Stimulated activated CD4-positive, alpha-beta T cell treated with anti-CD3 and anti-CD28 coated beads, Interleukin-4, amount 100 ng/mL, for 4 hours (primary cell): ENCODE data around the gene CRADD.

Experiments used
- DNase-seq, 2 experiments: peaks; one replicate each; pipeline ENCODE4 v3.0.0-alpha.2; 2020

Gene CRADD

GRCh38 chr12:93819050-93819491 is 141.9 kb downstream of the CRADD start:
- no peak for DNase-seq

DNA sequence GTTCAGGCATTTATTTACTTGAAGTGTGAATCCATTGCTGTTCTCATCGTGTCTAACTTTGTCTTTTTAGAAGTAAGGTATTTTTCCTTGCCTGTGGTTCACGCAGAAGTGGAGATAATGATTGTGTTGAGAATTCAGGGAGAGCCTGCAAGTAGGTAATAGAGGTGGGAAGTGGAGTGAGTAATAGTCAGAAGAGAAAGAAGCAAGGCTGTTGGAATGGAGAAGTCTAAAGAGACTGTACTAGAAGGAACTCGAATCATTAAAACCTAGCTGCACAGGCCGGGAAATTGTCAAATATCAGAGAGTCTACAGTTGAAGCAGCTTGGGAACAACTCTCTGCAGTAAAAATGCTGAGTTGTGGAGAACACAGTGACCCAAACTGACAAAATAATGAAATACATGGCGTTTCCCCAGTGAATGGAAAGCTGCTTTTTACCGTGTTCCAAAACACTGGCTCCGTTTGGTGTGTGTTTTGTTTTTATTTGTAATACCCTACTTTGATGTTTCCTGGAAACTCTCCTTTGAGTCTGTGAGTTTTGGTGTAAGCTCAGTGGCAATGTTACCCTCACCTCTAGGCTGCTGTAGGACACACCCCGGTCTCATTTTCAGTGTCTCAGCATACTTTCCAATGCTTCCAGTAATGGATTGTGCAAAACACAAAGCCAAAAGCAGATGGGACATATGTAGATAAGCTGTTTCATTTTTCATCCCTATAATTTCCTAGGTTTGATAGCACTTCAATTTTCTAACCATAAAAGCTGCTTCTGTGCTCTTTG is 146.6 kb downstream of the CRADD start:
- no peak for DNase-seq

DNA sequence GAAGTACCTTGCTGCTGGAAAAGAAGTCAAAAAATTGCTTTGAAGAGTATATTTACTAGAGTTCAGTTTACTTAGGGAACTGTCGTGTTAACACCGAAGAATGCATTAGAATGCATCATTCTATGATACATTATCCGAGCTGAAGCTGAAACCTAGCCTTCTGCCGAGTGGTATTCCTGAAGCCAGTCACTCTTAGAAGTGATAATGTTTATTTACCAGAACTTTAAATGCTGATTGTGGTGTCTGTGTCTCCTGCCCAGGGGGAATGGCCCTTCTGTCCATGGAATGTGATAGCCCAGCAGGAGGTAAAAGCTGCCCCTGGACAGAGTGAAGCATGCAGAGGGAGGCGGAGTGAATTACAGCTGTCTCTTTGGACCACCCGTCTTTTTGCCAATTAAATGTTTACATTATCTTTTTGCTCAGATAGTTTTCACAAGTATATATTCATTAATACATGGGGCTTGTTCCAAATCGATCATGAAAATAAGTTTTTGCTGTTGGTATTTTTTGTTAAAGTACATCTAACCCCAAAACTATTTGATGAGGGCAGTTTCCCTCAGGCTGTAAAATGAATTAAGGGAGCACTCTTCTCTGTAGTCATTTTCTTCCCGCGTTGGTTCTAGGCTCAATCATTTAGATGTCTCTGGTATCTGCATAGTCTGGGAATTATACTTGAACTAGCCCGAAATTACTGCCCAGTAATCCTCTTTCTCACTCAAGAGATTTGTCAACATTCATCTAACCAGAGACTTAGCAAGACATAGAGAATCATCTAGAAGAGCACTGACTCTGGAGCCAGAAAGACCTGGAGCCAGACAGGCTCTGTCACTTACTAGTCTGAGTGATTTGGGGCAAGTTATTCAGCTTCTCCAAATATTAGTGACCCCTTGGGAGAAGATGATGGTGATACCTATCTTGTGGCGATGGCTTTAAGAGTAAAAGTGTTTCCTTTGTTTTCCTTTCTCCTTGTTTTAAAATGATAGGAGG is 147.6 kb downstream of the CRADD start:
- no peak for DNase-seq

GRCh38 chr12:93825501-93825888 is 148.3 kb downstream of the CRADD start:
- DNase-seq, result no peak

DNA sequence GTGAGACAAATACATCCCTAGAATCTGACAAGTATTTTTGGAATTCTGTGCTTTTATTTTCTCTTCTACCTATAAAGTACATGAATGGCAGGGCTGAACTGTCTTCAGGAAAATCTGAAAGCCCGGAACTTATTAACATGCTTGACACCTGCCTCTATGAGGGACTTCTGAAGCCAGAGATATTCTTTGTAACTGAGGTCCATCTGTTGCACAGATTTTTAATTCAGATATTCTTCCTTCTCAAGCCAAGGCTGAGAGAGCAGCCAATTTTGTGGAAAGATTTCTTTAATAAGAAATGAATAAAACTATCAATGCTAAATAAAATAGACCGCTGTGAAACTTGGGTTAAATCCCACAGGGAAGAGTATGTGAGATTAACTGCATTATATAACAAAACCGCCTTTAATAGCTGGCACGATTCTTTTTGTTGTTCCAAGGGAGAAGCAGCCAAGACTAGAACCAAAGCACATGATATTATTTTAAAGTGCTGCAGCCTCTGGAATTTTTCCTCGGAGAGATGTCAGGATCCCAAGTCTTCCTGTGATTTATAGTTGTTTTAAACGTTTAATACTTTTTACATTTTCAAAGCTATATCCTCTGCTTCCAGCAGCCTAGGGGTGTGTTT is 148.9 kb downstream of the CRADD start:
- DNase-seq, result no peak

DNA sequence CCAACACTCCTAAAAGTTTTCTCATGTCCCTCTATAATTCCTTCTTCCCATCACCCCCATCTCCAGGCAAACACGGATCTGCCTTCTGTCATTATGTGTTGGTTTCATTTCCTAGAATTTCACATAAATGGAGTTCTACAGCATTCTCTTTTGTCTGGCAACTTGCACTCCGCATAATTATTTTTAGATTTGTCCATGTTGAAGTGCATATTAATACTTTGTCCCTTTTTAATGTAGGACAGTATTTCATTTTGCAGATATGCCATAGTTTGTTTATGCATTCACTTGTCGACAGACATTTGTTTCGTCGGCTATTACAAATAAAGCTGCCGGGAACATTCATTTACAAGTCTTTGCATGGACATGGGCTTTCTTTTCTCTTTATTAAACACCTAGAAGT is 150.0 kb downstream of the CRADD start:
- no peak for DNase-seq

DNA sequence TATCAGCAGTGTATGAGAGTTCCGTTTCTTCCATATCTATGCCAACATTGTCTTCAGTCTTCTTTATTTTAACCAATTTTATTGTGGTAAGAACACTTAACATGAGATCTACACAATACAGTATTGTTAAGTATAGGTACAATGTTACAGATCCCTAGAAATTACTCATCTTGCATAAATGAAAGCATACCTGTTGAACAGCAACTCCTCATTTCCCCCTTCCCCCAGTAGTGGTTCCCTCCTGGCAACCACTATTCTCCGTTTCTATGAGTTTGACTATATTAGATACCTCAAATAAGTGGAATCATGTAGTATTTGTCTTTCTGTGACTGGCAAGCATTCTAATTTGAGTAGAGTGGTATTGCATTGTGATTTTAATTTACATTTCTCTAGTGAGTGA is 150.5 kb downstream of the CRADD start:
- DNase-seq, result no peak

- no peak for DNase-seq
Measured at GRCh38 chr12:93829016-93829415, 151.8 kb downstream of the CRADD start.

GRCh38 chr12:93831374-93831773 is 154.2 kb downstream of the CRADD start:
- no peak for DNase-seq

GRCh38 chr12:93832131-93832530 is 155.0 kb downstream of the CRADD start:
- DNase-seq, result no peak

DNA sequence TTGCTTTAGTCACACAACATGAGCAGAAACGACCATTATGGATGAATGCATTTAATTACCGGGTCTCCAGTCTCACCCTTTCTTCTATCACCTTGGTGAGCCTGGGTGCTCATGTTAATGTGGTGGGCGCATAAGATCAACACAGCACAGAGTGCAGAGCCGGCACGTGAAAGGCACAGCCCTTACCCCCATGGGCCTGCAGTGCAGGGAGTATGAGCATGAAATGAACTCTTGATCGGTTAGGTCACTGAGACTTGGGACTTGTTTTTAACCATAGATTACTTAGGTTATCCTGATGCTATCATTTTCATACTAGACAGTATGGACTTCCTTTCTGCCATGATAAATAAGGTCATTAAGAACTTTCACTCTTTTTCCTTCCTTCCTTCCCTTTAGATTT is 156.8 kb downstream of the CRADD start:
- DNase-seq, result no peak

- no peak for DNase-seq
Measured at GRCh38 chr12:93836620-93837260, 159.6 kb downstream of the CRADD start.

DNA sequence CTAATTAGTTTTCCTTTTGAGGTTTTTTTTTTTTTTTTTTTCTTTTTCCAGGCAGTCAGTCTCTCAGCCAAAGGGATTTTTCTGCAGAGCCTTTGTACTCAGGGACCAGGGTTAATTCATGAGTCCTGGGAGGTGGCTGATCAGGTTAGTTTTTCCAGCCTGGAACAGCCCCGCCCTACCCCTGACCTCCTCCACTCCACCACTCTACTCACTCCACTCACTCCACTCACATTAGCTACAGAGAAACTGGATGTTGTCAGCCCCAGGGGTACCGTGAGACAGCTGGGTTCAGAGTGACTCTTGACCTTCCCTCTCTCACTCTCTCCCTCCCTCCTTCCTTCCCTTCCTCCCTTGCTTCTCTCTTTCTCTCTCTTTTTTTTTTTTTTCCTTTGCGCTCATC is 161.0 kb downstream of the CRADD start:
- DNase-seq, result no peak

DNA sequence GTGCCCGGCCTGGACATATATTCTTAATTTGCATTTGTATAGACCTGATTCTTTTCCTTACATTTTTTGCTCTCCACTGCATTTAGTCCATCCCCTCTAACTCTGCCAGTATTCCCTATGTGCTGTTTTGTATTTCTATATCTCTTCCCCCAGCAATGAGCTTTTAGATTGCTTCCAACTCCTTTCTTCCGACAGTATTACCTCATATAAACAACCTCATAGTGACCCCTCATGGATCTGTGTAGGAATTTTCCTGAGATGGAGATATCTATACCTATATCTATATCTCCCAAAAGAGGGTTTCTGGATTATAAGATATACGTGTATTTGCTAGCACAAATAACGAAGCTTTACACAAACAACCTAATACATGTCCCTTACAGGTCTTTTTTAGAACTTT is 161.9 kb downstream of the CRADD start:
- DNase-seq, result no peak

DNA sequence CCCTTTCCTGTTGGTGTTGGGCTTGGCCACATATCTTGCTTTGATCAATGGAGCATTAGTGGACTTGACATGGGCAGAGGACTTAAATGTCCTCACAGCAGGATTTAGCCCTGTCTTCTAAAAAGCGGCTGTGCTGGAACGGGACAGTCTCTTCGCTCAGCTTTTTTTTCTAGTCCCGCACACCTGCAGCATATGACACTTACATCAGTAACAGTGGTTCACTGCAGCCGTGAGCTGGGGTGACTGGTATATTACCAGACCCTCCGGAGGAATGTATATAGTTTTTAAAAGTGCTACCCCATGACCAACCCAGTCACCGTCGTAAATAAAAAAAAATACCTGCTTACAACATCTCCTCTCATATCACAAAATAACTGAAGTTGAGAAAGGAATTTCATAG is 164.5 kb downstream of the CRADD start:
- DNase-seq, result no peak

DNA sequence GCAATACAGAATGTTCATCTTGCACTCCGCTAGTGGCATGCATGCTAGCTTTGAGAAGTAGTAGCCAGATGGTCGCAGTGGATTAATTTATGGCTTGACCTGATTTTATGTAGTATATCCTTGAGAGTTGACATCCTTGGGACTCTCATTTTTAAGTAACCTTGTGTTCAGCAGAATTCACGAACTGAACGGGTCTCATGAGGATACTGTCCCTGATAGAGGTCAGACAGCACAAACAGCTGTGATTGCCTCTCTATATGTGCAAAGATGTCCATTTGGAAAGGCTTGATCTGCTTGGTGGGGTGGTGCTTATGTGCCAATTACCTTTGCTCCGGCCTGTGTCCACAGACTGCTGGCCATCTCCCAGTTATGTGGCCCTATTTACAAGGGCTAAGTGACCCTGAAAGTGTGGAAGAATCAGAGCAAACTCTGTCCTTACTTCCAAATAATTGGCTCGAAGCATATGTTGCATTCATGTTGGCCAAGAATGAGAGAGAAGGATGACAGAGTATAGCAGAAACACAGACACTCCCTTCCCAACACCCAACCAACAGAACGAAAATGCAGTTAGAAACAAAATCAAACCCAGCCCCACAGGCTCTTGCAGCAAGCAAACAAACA is 167.1 kb downstream of the CRADD start:
- no peak for DNase-seq

DNA sequence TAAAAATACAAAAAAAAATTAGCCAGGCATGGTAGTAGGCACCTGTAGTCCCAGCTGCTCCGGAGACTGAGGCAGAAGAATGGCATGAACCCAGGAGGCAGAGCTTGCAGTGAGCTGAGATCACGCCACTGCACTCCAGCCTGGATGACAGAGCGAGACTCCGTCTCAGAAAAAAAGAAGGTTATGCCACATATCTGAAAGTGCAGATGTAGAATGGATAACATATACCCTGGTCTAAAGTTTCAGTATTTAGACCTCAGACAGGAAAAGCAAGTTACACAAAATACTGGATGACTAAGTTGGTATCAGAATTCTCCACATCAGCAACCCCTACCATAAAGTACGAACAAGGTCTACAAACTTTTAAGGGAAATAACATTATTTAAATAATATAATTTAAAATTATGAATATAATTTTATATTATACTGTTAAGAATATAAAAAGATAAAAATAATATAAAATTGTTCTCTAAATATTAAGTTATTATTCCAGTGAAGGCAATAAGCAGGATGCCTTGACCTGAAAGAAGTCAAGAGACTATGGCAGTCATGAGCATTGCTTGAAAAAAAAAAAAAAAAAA is 169.9 kb downstream of the CRADD start:
- DNase-seq, result no peak

GRCh38 chr12:93847517-93848474 is 170.6 kb downstream of the CRADD start:
- DNase-seq, result no peak

- DNase-seq, result no peak
Measured at GRCh38 chr12:93848523-93849101, 171.4 kb downstream of the CRADD start.

- DNase-seq, result no peak
Measured at GRCh38 chr12:93849946-93850345, 172.8 kb downstream of the CRADD start.
